Measurements from ENCODE around the gene PDLIM4.

The PDLIM4 gene

GRCh38 chr5:132265336-132266030 lies 8.0 kb downstream of the PDLIM4 start:
- peak; percentile 43 for DNase-seq (ENCODE audit: low read depth, low spot score)
- H3K27ac ChIP-seq: peak overlapping the region; percentile 48

- no peak for DNase-seq (ENCODE audit: low read depth, low spot score)
- H3K27ac ChIP-seq: peak overlapping the region; percentile 48
Observed at GRCh38 chr5:132266031-132266835, 8.7 kb downstream of the PDLIM4 start.

- no peak overlapping the region for H3K27ac ChIP-seq
- DNase-seq (ENCODE audit: low read depth, low spot score): no peak
Observed at GRCh38 chr5:132266836-132267160, 9.3 kb downstream of the PDLIM4 start.

- no peak for DNase-seq (ENCODE audit: low read depth, low spot score)
- H3K27ac ChIP-seq: no peak overlapping the region
Observed at GRCh38 chr5:132267166-132267739, 9.8 kb downstream of the PDLIM4 start.

DNA sequence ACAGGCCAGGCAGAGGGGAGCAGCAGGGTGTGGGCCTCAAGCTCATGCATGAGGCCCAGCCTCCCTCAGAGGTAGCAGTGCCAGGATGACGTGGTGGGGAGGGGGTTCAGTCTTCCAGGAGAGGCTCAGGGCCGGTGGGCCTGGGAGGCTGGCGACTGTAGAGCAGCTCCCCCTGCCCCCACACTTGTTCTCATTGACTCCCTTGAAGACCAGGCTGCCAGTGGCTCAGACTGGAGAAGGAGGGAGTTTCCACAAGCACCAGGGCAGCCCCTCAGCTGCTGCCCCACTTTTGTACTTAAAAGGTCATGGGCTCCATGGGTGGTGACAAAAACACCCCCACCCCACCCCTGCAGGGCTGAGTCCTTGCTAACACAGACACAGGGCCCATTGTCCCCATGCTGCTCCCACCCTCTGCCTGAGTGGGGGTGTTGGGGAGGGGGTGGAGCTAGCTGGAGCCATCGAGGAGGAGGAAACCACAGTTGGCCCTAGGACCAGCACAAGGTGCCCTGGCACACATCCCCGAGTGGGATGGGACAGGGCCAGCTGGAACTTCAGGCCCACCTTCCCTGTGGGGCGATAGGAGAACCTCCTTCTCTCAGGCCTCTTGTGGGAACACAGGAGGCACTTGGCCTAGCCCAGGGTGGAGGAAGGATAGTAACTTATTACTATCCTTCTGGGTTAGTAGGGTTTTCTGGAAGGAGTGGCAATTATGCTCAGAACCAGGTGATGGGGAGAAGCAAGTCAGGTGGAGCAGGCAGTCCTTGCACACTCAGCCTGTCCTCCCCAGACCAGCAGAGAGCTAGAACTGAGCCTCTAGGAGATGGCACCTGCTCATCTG lies 10.7 kb downstream of the PDLIM4 start:
- H3K27ac ChIP-seq: no peak overlapping the region
- DNase-seq (ENCODE audit: low read depth, low spot score): no peak

DNA sequence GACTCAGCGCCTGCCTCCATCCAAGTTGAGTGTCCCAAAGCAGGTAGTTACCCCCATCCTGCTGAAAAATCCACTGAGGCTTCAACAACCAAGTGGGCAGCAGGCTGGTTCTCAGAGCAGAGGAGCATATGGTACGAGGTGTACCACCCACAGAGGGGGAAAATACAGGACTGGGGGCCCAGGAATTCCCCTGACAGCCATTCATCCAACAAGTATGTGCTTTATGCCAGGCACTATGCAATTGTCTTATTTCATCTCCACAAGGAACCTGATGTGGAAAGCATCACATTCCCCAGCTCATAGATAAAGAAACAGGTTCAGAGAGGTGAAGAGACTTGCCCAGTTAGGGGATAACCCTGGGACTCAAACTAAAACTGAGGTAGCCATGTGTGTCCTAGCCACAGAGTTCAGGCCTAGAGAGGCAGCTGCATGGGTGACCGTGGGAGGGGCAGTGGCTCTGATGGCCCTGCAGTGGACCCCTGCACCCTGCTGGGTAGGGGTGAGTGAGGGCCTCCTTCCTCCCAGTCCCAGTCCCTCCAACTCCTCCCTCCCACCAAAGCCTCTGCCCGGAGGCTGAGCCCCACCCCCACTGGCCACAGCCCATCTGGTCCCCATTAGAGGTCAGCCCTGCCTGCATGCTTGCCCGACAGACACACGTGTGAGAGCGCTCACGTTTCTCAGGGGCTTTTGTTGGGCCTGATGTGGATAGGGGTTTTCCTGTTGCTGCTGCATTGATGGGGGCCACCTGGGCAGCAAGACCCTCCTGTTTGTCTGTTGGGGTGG lies 11.5 kb downstream of the PDLIM4 start:
- no peak for DNase-seq (ENCODE audit: low read depth, low spot score)
- H3K27ac ChIP-seq: no peak overlapping the region

GRCh38 chr5:132269635-132270334 lies 12.3 kb downstream of the PDLIM4 start:
- H3K27ac ChIP-seq: no peak overlapping the region
- no peak for DNase-seq (ENCODE audit: low read depth, low spot score)

DNA sequence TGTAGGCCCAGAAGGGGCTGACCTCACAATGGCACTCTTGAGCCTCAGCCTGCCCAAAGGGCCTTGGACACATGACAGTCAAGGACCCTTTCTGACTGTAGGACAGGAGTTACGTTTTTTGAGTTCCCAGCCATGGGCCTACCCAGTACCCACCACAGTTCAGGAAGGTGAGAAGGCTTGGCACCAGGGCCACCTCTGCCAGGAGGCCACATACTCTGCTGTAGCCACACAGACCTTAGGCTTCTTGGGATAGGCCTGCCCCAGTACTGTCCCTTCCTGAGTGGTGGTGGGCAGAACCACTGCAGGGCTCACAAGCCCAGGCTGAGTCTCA lies 12.8 kb downstream of the PDLIM4 start:
- DNase-seq (ENCODE audit: low read depth, low spot score): no peak
- H3K27ac ChIP-seq: no peak overlapping the region

DNA sequence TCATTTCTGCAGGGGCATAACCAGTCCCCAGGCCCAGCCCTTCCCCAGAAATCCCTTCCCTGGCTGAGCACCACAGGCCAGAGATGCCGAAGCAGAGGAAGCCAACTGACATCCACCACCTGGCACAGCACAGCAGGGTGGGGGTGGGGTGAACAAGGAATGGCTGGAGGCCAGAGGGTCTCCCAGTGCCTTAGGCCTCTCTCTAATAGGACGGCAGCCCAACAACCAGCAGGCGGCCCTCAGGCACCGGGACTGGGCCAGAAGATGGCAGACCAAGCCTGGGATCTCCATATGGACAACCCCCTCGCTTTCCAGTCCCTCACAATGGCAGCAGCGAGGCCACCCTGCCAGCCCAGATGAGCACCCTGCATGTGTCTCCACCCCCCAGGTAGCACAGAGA lies 13.2 kb downstream of the PDLIM4 start:
- H3K27ac ChIP-seq: no peak overlapping the region
- DNase-seq (ENCODE audit: low read depth, low spot score): no peak

GRCh38 chr5:132271251-132272246 lies 14.1 kb downstream of the PDLIM4 start:
- no peak overlapping the region for H3K27ac ChIP-seq
- no peak for DNase-seq (ENCODE audit: low read depth, low spot score)

DNA sequence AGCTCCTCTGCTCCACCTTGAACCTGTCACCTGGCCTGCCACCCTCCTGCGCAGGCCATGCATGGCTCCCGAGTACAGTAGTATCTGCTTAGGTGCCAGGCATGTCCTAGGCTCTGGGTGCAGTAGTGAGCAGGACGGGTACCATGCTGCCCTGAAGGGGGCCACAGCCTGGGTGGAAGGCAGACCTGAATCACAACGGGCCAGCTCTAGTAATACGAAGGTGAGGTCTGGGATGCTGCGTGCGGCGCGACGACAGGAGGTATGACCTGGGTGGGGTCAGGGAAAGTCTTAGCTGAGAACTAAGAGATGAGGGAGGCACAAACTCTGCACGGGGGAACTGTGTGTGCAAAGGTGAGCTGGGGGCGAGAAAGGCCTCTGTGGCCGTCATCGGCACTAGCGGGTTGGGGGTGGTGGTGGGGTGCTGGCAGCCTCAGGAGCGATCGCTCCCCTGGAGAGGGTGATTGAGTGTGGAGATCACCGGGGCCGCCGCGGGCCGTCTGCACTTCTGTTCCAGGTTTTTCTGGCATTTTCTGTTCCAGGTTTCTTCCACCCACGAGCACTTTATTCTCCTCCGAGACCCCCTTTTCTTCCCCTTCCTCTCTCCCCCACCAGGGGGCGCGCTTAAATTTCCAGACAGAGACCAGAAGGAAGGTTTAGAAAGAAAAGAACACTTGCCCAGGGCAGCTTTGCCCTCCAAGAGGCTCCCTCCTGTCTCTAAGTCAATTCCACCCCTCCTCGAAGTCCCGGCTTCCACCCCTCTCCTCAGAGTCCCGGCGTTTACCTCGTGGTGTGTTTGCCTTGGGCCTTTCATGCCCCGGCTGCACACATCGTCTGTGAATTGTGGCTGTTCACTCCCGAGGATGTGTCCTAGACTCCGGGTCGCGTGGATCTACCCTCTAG lies 15.1 kb downstream of the PDLIM4 start:
- no peak overlapping the region for H3K27ac ChIP-seq
- no peak for DNase-seq (ENCODE audit: low read depth, low spot score)

GRCh38 chr5:132273631-132274030 lies 16.1 kb downstream of the PDLIM4 start:
- H3K27ac ChIP-seq: no peak overlapping the region
- no peak for DNase-seq (ENCODE audit: low read depth, low spot score)

GRCh38 chr5:132274050-132274792 lies 16.7 kb downstream of the PDLIM4 start:
- DNase-seq (ENCODE audit: low read depth, low spot score): no peak
- no peak overlapping the region for H3K27ac ChIP-seq

GRCh38 chr5:132275367-132276220 lies 18.1 kb downstream of the PDLIM4 start:
- DNase-seq (ENCODE audit: low read depth, low spot score): no peak
- H3K27ac ChIP-seq: no peak overlapping the region

DNA sequence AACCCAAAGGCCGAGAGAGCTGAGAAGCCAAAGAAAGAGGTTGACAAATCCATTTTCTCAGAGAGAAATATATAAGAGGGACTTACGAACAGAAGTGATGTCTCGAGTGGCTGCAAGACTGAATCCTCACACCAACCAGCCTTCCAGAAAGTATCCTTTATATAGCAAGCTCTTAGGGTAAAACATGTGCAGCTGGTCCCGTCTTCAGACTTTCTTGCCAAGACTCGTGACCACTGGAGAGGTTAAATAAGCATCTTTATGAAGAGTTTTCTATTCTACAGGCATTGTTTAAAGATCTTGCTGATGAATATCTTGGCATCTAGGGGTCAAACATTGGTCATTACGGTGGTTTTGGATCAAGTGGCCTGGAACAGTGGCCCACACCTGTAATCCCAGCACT lies 19.8 kb downstream of the PDLIM4 start:
- no peak overlapping the region for H3K27ac ChIP-seq
- DNase-seq (ENCODE audit: low read depth, low spot score): no peak
